GM23338 (cell line): ENCODE data around the gene MYRF. TPM values are rescaled to one million over a fixed set of nuclear protein-coding genes. Genes with fewer than 3 reads are reported as not detected.

Experiments
- ATAC-seq: fragments of 200-7000 bp; cut with Tn5 transposase; 3 replicates; pipeline ENCODE4 v1.9.1; 2020
- DNase-seq: peaks from one replicate; pipeline ENCODE4 v3.0.0-alpha.2; 2015; ENCODE audit warnings: low spot score
- H2AFZ ChIP-seq: fragments of 200-600 bp; sonication (generic); 2 replicates; pipeline ENCODE4 v1.8.0; 2016; ENCODE audit warnings: antibody characterized with exemption, mild to moderate bottlenecking, moderate library complexity
- H3F3A ChIP-seq: fragments of 200-600 bp; sonication (generic); replicated peaks from 2 replicates; pipeline ENCODE4 v1.8.0; 2017; ENCODE audit warnings: antibody characterized with exemption, mixed run types, low read depth
- H3K27ac ChIP-seq: fragments of 200-600 bp; sonication (generic); 2 replicates; pipeline ENCODE4 v1.6.1; 2016; ENCODE audit warnings: low read depth
- H3K27me3 ChIP-seq: fragments of 200-600 bp; sonication (generic); 2 replicates; pipeline ENCODE4 v1.8.0; 2016; ENCODE audit warnings: mild to moderate bottlenecking, mixed run types, moderate library complexity; ENCODE audit not compliant: insufficient read depth
- H3K36me3 ChIP-seq: fragments of 200-600 bp; sonication (generic); 2 replicates; pipeline ENCODE4 v1.8.0; 2016; ENCODE audit warnings: mild to moderate bottlenecking; ENCODE audit not compliant: insufficient read depth
- H3K4me1 ChIP-seq: fragments of 200-600 bp; sonication (generic); 2 replicates; pipeline ENCODE4 v1.8.0; 2016; ENCODE audit warnings: mild to moderate bottlenecking, moderate library complexity; ENCODE audit not compliant: insufficient read depth
- H3K4me2 ChIP-seq: fragments of 200-600 bp; sonication (generic); 2 replicates; pipeline ENCODE4 v1.7.1; 2017; ENCODE audit warnings: mixed run types
- H3K4me3 ChIP-seq: fragments of 200-600 bp; sonication (generic); 2 replicates; pipeline ENCODE4 v1.6.1; 2016; ENCODE audit warnings: mixed run types
- H3K79me2 ChIP-seq: fragments of 200-600 bp; sonication (generic); replicated peaks from 2 replicates; pipeline ENCODE4 v1.8.0; 2017; ENCODE audit warnings: mild to moderate bottlenecking; ENCODE audit not compliant: insufficient read depth
- H3K9me2 ChIP-seq: fragments of 200-600 bp; sonication (generic); 2 replicates; pipeline ENCODE4 v1.8.0; 2017; ENCODE audit not compliant: insufficient read depth
- H4K20me1 ChIP-seq: fragments of 200-600 bp; sonication (generic); replicated peaks from 2 replicates; pipeline ENCODE4 v1.8.0; 2017; ENCODE audit warnings: mild to moderate bottlenecking; ENCODE audit not compliant: insufficient read depth
- H3K27ac Mint-ChIP-seq: 2 replicates; pipeline ENCODE4 v1.8.0; 2020; ENCODE audit warnings: inconsistent platforms, mild to moderate bottlenecking, moderate library complexity, mixed read lengths
- H3K27me3 Mint-ChIP-seq: 3 replicates; pipeline ENCODE4 v1.8.0; 2022; ENCODE audit warnings: low read depth, mild to moderate bottlenecking, moderate library complexity, mixed read lengths, inconsistent platforms; ENCODE audit not compliant: insufficient read depth, poor library complexity
- H3K36me3 Mint-ChIP-seq: 3 replicates; pipeline ENCODE4 v1.8.0; 2021; ENCODE audit warnings: low read depth, mild to moderate bottlenecking, inconsistent platforms, moderate library complexity, mixed read lengths
- H3K4me1 Mint-ChIP-seq: 3 replicates; pipeline ENCODE4 v1.8.0; 2020; ENCODE audit warnings: mild to moderate bottlenecking, inconsistent platforms, mixed read lengths
- H3K4me3 Mint-ChIP-seq: 3 replicates; pipeline ENCODE4 v1.8.0; 2021; ENCODE audit warnings: moderate library complexity, mild to moderate bottlenecking, inconsistent platforms, mixed read lengths
- H3K9me3 Mint-ChIP-seq: 3 replicates; pipeline ENCODE4 v1.8.0; 2020; ENCODE audit warnings: moderate library complexity, mild to moderate bottlenecking, inconsistent platforms, mixed read lengths
- CREB1 ChIP-seq: fragments of 250-450 bp; sonication (Bioruptor Pico); IDR thresholded peaks from 2 replicates; pipeline ENCODE4 v1.5.0; 2020; ENCODE audit warnings: low read depth, mild to moderate bottlenecking, moderate library complexity
- EZH2 ChIP-seq: fragments of 200-600 bp; sonication (generic); IDR thresholded peaks from one replicate; pipeline ENCODE4 v1.8.0; 2017; ENCODE audit warnings: antibody characterized with exemption, mild to moderate bottlenecking, low read depth; ENCODE audit not compliant: unreplicated experiment
- EZH2phosphoT487 ChIP-seq: fragments of 200-600 bp; sonication (generic); IDR thresholded peaks from one replicate; pipeline ENCODE4 v1.8.1; 2018; ENCODE audit warnings: antibody characterized with exemption; ENCODE audit not compliant: unreplicated experiment
- JUNB ChIP-seq: IDR thresholded peaks from one replicate; pipeline ENCODE4 v1.6.1; 2016; ENCODE audit warnings: antibody characterized with exemption; ENCODE audit not compliant: unreplicated experiment
- NANOG ChIP-seq: IDR thresholded peaks from 2 replicates; pipeline ENCODE4 v1.6.1; 2016; ENCODE audit warnings: antibody characterized with exemption, borderline replicate concordance
- POLR2AphosphoS5 ChIP-seq: IDR thresholded peaks from 2 replicates; pipeline ENCODE4 v1.6.1; 2016; ENCODE audit warnings: antibody characterized with exemption, low read depth
- STAT1 ChIP-seq: IDR thresholded peaks from one replicate; pipeline ENCODE4 v1.6.1; 2016; ENCODE audit warnings: antibody characterized with exemption; ENCODE audit not compliant: unreplicated experiment
- ZNF114 ChIP-seq: fragments of 250-450 bp; sonication (Bioruptor Pico); IDR thresholded peaks from 2 replicates; pipeline ENCODE4 v1.5.0; 2020; ENCODE audit warnings: mild to moderate bottlenecking, moderate library complexity
- ZNF331 ChIP-seq: fragments of 250-450 bp; sonication (Bioruptor Pico); IDR thresholded peaks from 2 replicates; pipeline ENCODE4 v1.5.0; 2020; ENCODE audit warnings: low read depth, mild to moderate bottlenecking, moderate library complexity
- polyA plus RNA-seq: library from polyadenylated mRNA; unstranded; fragments of >200 nt; fragmentation: Nextera tagmentation; extraction: Ambion mirVana; gene quantifications from 2 replicates; pipeline ENCODE4 v1.2.1, GENCODE V29; 2016
- total RNA-seq: library from RNA; depleted of rRNA; stranded (reverse); fragments of >200 nt; shearing (Covaris generic); gene quantifications from 2 replicates; pipeline ENCODE4 v1.2.3, GENCODE V29; 2014
- TF ChIP-seq, protein P1 (sequence below): IDR thresholded peaks from 2 replicates; pipeline ENCODE4 v1.6.1; 2016; ENCODE audit warnings: antibody characterized with exemption
- TF ChIP-seq, protein P2 (sequence below): IDR thresholded peaks from one replicate; pipeline ENCODE4 v1.6.1; 2018; ENCODE audit warnings: antibody characterized with exemption; ENCODE audit not compliant: unreplicated experiment
- TF ChIP-seq, protein P3 (sequence below): fragments of 250-450 bp; sonication (Bioruptor Pico); IDR thresholded peaks from 2 replicates; pipeline ENCODE4 v1.5.0; 2020; ENCODE audit warnings: mild to moderate bottlenecking, moderate library complexity
- TF ChIP-seq, protein P4 (sequence below), 2 experiments: fragments of 200-600 bp in 1 of 2; sonication (generic) in 1 of 2; conservative IDR thresholded peaks; 2 replicates each; pipeline versions ENCODE4 v1.5.1 to v1.6.1; 2016 to 2017; ENCODE audit warnings: antibody characterized with exemption in 2 of 2, low read depth in 2 of 2, mild to moderate bottlenecking in 2 of 2, moderate library complexity in 1 of 2

The MYRF gene
- total and polyA plus RNA-seq, 2 experiments from 2014 or later = 1.9 to 5.5 TPM

DNA sequence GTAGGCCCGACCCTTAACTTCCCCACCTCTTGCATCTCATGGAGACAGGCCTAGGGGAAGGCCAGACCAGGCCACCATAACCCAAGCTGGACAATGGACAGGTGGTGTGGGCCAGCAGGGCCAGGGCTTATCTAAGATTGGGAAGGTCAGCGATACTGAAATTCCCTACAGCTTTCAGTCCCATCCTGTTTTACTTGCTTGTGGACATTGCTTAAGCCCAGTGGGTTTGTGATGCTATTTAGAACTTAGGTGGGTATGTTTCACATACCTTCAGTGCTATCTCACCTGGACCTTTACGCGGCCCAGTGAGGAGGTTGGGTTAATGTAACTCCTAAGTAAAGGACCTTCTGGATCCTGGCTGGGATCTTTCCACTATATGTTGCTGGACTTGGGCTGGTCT lies 77.4 kb downstream of the MYRF start:
- peak overlapping the region; percentile 99 for H3K4me3 ChIP-seq
- H3K36me3 Mint-ChIP-seq = peaks cover 31% of the 10 kb centered on the region
- ATAC-seq (no peak), DNase-seq (no peak)
- peaks cover 24% of the 10 kb centered on the region for H3K27me3 Mint-ChIP-seq
- H3K27me3 ChIP-seq = no peaks in the 10 kb centered on the region
- H3K27ac ChIP-seq = 0 out of 2 replicates have a peak overlapping the region, but pooled peaks have one; percentile 21
- H3F3A ChIP-seq = peaks cover 56% of the 10 kb centered on the region
- H3K4me1 Mint-ChIP-seq = peaks cover 62% of the 10 kb centered on the region
- peaks cover 3% of the 10 kb centered on the region; the same call in 1 of the 3 replicates for H3K9me3 Mint-ChIP-seq
- no peak overlapping the region for H3K27ac Mint-ChIP-seq
- H3K4me1 ChIP-seq = peaks cover 65% of the 10 kb centered on the region
- no peaks in the 10 kb centered on the region for H3K9me2 ChIP-seq
- H3K79me2 ChIP-seq = peaks cover 67% of the 10 kb centered on the region
- H4K20me1 ChIP-seq = peaks cover 42% of the 10 kb centered on the region
- TF ChIP-seq, protein P1, sequence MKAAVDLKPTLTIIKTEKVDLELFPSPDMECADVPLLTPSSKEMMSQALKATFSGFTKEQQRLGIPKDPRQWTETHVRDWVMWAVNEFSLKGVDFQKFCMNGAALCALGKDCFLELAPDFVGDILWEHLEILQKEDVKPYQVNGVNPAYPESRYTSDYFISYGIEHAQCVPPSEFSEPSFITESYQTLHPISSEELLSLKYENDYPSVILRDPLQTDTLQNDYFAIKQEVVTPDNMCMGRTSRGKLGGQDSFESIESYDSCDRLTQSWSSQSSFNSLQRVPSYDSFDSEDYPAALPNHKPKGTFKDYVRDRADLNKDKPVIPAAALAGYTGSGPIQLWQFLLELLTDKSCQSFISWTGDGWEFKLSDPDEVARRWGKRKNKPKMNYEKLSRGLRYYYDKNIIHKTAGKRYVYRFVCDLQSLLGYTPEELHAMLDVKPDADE = no peak
- no peak for TF ChIP-seq ZNF331 (CRISPR knock-in tag)
- TF ChIP-seq NANOG = no peak
- TF ChIP-seq ZNF114 (CRISPR knock-in tag) = no peak
- no peak for TF ChIP-seq EZH2phosphoT487
- no peak for TF ChIP-seq JUNB
- TF ChIP-seq, protein P2, sequence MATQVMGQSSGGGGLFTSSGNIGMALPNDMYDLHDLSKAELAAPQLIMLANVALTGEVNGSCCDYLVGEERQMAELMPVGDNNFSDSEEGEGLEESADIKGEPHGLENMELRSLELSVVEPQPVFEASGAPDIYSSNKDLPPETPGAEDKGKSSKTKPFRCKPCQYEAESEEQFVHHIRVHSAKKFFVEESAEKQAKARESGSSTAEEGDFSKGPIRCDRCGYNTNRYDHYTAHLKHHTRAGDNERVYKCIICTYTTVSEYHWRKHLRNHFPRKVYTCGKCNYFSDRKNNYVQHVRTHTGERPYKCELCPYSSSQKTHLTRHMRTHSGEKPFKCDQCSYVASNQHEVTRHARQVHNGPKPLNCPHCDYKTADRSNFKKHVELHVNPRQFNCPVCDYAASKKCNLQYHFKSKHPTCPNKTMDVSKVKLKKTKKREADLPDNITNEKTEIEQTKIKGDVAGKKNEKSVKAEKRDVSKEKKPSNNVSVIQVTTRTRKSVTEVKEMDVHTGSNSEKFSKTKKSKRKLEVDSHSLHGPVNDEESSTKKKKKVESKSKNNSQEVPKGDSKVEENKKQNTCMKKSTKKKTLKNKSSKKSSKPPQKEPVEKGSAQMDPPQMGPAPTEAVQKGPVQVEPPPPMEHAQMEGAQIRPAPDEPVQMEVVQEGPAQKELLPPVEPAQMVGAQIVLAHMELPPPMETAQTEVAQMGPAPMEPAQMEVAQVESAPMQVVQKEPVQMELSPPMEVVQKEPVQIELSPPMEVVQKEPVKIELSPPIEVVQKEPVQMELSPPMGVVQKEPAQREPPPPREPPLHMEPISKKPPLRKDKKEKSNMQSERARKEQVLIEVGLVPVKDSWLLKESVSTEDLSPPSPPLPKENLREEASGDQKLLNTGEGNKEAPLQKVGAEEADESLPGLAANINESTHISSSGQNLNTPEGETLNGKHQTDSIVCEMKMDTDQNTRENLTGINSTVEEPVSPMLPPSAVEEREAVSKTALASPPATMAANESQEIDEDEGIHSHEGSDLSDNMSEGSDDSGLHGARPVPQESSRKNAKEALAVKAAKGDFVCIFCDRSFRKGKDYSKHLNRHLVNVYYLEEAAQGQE = no peak
- no peak for TF ChIP-seq CREB1
- TF ChIP-seq EZH2 = no peak
- TF ChIP-seq, protein P3, sequence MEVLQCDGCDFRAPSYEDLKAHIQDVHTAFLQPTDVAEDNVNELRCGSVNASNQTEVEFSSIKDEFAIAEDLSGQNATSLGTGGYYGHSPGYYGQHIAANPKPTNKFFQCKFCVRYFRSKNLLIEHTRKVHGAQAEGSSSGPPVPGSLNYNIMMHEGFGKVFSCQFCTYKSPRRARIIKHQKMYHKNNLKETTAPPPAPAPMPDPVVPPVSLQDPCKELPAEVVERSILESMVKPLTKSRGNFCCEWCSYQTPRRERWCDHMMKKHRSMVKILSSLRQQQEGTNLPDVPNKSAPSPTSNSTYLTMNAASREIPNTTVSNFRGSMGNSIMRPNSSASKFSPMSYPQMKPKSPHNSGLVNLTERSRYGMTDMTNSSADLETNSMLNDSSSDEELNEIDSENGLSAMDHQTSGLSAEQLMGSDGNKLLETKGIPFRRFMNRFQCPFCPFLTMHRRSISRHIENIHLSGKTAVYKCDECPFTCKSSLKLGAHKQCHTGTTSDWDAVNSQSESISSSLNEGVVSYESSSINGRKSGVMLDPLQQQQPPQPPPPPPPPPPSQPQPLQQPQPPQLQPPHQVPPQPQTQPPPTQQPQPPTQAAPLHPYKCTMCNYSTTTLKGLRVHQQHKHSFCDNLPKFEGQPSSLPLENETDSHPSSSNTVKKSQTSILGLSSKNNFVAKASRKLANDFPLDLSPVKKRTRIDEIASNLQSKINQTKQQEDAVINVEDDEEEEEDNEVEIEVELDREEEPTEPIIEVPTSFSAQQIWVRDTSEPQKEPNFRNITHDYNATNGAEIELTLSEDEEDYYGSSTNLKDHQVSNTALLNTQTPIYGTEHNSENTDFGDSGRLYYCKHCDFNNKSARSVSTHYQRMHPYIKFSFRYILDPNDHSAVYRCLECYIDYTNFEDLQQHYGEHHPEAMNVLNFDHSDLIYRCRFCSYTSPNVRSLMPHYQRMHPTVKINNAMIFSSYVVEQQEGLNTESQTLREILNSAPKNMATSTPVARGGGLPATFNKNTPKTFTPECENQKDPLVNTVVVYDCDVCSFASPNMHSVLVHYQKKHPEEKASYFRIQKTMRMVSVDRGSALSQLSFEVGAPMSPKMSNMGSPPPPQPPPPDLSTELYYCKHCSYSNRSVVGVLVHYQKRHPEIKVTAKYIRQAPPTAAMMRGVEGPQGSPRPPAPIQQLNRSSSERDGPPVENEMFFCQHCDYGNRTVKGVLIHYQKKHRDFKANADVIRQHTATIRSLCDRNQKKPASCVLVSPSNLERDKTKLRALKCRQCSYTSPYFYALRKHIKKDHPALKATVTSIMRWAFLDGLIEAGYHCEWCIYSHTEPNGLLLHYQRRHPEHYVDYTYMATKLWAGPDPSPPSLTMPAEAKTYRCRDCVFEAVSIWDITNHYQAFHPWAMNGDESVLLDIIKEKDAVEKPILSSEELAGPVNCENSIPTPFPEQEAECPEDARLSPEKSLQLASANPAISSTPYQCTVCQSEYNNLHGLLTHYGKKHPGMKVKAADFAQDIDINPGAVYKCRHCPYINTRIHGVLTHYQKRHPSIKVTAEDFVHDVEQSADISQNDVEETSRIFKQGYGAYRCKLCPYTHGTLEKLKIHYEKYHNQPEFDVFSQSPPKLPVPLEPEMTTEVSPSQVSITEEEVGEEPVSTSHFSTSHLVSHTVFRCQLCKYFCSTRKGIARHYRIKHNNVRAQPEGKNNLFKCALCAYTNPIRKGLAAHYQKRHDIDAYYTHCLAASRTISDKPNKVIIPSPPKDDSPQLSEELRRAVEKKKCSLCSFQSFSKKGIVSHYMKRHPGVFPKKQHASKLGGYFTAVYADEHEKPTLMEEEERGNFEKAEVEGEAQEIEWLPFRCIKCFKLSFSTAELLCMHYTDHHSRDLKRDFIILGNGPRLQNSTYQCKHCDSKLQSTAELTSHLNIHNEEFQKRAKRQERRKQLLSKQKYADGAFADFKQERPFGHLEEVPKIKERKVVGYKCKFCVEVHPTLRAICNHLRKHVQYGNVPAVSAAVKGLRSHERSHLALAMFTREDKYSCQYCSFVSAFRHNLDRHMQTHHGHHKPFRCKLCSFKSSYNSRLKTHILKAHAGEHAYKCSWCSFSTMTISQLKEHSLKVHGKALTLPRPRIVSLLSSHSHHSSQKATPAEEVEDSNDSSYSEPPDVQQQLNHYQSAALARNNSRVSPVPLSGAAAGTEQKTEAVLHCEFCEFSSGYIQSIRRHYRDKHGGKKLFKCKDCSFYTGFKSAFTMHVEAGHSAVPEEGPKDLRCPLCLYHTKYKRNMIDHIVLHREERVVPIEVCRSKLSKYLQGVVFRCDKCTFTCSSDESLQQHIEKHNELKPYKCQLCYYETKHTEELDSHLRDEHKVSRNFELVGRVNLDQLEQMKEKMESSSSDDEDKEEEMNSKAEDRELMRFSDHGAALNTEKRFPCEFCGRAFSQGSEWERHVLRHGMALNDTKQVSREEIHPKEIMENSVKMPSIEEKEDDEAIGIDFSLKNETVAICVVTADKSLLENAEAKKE (CRISPR knock-in tag) = no peak
- no peak for TF ChIP-seq STAT1
- TF ChIP-seq, protein P4, sequence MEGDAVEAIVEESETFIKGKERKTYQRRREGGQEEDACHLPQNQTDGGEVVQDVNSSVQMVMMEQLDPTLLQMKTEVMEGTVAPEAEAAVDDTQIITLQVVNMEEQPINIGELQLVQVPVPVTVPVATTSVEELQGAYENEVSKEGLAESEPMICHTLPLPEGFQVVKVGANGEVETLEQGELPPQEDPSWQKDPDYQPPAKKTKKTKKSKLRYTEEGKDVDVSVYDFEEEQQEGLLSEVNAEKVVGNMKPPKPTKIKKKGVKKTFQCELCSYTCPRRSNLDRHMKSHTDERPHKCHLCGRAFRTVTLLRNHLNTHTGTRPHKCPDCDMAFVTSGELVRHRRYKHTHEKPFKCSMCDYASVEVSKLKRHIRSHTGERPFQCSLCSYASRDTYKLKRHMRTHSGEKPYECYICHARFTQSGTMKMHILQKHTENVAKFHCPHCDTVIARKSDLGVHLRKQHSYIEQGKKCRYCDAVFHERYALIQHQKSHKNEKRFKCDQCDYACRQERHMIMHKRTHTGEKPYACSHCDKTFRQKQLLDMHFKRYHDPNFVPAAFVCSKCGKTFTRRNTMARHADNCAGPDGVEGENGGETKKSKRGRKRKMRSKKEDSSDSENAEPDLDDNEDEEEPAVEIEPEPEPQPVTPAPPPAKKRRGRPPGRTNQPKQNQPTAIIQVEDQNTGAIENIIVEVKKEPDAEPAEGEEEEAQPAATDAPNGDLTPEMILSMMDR (conservative IDR thresholded peaks at IDR 0.05; ENCODE audit: low read depth in 2 of 2) = no peak
- no peak for TF ChIP-seq POLR2AphosphoS5
- H2AFZ ChIP-seq = no peak overlapping the region
- no peaks in the 10 kb centered on the region; the same call in 1 of the 2 replicates for H3K36me3 ChIP-seq
- peak overlapping the region; percentile 87 for H3K4me3 Mint-ChIP-seq
- peak overlapping the region; percentile 100 for H3K4me2 ChIP-seq
